Keratinocyte (primary cell): ENCODE results near the gene R3HDM2. TPM values are rescaled to one million over a fixed set of nuclear protein-coding genes. Genes with fewer than 3 reads are reported as not detected.

Source experiments
- DNase-seq: peaks from one replicate; pipeline ENCODE4 v3.0.0-alpha.2; 2011; ENCODE audit warnings: low read depth, missing footprints, low spot score
- FAIRE-seq: peaks from 2 replicates; lab custom pipeline; 2011; peaks lifted over from hg19 to GRCh38; lab: Jason Lieb, UNC
- H2AFZ ChIP-seq: 2 replicates; pipeline ENCODE4 v1.6.0; 2012; ENCODE audit warnings: low read length, control low read depth, inconsistent platforms; ENCODE audit not compliant: control insufficient read depth
- H3K27ac ChIP-seq: 2 replicates; pipeline ENCODE4 v1.5.1; 2011; ENCODE audit warnings: low read length; ENCODE audit not compliant: control insufficient read depth, insufficient read depth
- H3K27me3 ChIP-seq: 3 replicates; pipeline ENCODE4 v1.6.0; 2011; ENCODE audit warnings: low read length; ENCODE audit not compliant: control insufficient read depth, insufficient read depth; ENCODE audit errors: extremely low read depth
- H3K36me3 ChIP-seq, 2 experiments: 2 replicates in 1 of 2; 3 replicates in 1 of 2; pipeline ENCODE4 v1.5.1; 2011; ENCODE audit warnings: low read length in 2 of 2, mild to moderate bottlenecking in 1 of 2; ENCODE audit not compliant: control insufficient read depth in 2 of 2, insufficient read depth in 2 of 2; ENCODE audit errors: extremely low read depth in 1 of 2
- H3K4me1 ChIP-seq: 3 replicates; pipeline ENCODE4 v1.5.1; 2011; ENCODE audit warnings: low read length; ENCODE audit not compliant: control insufficient read depth, insufficient read depth; ENCODE audit errors: extremely low read depth
- H3K4me2 ChIP-seq: 3 replicates; pipeline ENCODE4 v1.6.0; 2011; ENCODE audit warnings: low read depth, low read length; ENCODE audit not compliant: control insufficient read depth, insufficient read depth; ENCODE audit errors: extremely low read depth
- H3K4me3 ChIP-seq, 3 experiments: fragments of 200-600 bp in 1 of 3; sonication (generic) in 1 of 3; 2 replicates in 2 of 3; 3 replicates in 1 of 3; pipeline ENCODE4 v1.5.1; 2011 to 2016; ENCODE audit warnings: low read length in 3 of 3, mild to moderate bottlenecking in 3 of 3, control low read depth in 2 of 3, inconsistent platforms in 1 of 3, low read depth in 1 of 3, mixed read lengths in 1 of 3, mixed run types in 1 of 3, moderate library complexity in 1 of 3; ENCODE audit not compliant: control insufficient read depth in 2 of 3, insufficient read depth in 2 of 3; ENCODE audit errors: extremely low read depth in 1 of 3
- H3K79me2 ChIP-seq: 2 replicates; pipeline ENCODE4 v1.6.0; 2012; ENCODE audit warnings: low read length; ENCODE audit not compliant: control insufficient read depth, insufficient read depth
- H3K9ac ChIP-seq: 3 replicates; pipeline ENCODE4 v1.6.0; 2011; ENCODE audit warnings: low read length; ENCODE audit not compliant: control insufficient read depth, insufficient read depth; ENCODE audit errors: extremely low read depth
- H3K9me1 ChIP-seq: 3 replicates; pipeline ENCODE4 v1.6.0; 2011; ENCODE audit warnings: low read length; ENCODE audit not compliant: control insufficient read depth, insufficient read depth; ENCODE audit errors: extremely low read depth
- H3K9me3 ChIP-seq: 2 replicates; pipeline ENCODE4 v1.5.1; 2012; ENCODE audit warnings: low read depth, low read length; ENCODE audit not compliant: control insufficient read depth
- H4K20me1 ChIP-seq: 3 replicates; pipeline ENCODE4 v1.6.0; 2011; ENCODE audit warnings: low read length; ENCODE audit not compliant: control insufficient read depth, insufficient read depth; ENCODE audit errors: extremely low read depth
- EZH2 ChIP-seq: IDR thresholded peaks from one replicate; pipeline ENCODE4 v1.6.1; 2012; ENCODE audit warnings: inconsistent platforms, mild to moderate bottlenecking, low read length, moderate library complexity
- dilution Hi-C: fragments of 300-500 bp; cut with MboI; formaldehyde crosslinking; loops from one replicate; pipeline ENCODE4 v1.7.0; 2020; ENCODE audit warnings: low sequenced_read_pairs; ENCODE audit not compliant: extremely low pct_ligation_motif_present
- polyA plus RNA-seq, 5 experiments: library from polyadenylated mRNA; depleted of rRNA in 3 of 5; stranded (reverse) in 3 of 5; stranded (forward) in 1 of 5; unstranded in 1 of 5; fragments of >200 nt; gene quantifications; 1 replicate in 1 of 5; 2 replicates in 3 of 5; 3 replicates in 1 of 5; pipeline versions ENCODE4 v1.2.1 to v1.2.3, GENCODE V29; 2011 to 2012; ENCODE audit warnings: missing spikeins in 2 of 5, low read depth in 1 of 5, low replicate concordance in 1 of 5
- TF ChIP-seq, protein P1 (sequence below), 3 experiments: IDR thresholded peaks in 1 of 3; conservative IDR thresholded peaks in 1 of 3; optimal IDR thresholded peaks in 1 of 3; 2 replicates in 2 of 3; 3 replicates in 1 of 3; pipeline versions ENCODE3 to v1.5.1; 2011; ENCODE audit warnings: low read length in 3 of 3, mild to moderate bottlenecking in 3 of 3, moderate library complexity in 2 of 3, control low read depth in 1 of 3, inconsistent platforms in 1 of 3; ENCODE audit not compliant: insufficient read depth in 2 of 3; ENCODE audit errors: extremely low read depth in 1 of 3

R3HDM2 gene
- polyA plus RNA-seq, 1 donor (not counting 4 experiments of a cell fraction or from before 2014, with no cell fraction given), result 11.1 TPM

DNA sequence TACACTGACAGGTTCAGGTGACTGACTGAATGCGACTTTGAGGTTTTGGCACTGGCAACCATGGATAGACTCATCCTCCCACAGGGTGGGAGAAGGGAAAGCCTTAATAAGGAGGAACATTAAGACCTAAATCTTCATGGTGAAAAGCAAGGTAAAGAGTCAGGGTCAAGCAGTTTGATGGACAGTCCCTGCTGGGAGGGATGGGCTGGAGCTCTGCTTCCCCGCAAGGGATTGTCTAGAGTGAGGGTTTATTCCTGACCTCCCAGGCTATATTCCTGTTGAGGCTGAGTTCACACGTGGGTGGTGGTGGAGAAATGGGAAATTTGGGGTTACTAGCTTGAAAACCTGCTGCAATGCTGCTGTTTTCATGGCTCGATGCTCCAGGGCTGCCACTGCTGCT lies 170.5 kb downstream of the R3HDM2 start:
- Histone ChIP-seq H4K20me1 (no peaks in the 10 kb centered on the region), H3K9ac (no peak overlapping the region), H3K79me2 (no peaks in the 10 kb centered on the region), H2AFZ (no peak overlapping the region), H3K27me3 (no peaks in the 10 kb centered on the region), H3K27ac (no peak overlapping the region), H3K4me1 (no peaks in the 10 kb centered on the region), H3K9me1 (no peaks in the 10 kb centered on the region), H3K9me3 (no peaks in the 10 kb centered on the region), H3K36me3 (peaks cover 25% of the 10 kb centered on the region in 2 experiments), H3K4me2 (no peak overlapping the region), H3K4me3 (no peak overlapping the region)
- no peak for TF ChIP-seq EZH2
- TF ChIP-seq, protein P1, sequence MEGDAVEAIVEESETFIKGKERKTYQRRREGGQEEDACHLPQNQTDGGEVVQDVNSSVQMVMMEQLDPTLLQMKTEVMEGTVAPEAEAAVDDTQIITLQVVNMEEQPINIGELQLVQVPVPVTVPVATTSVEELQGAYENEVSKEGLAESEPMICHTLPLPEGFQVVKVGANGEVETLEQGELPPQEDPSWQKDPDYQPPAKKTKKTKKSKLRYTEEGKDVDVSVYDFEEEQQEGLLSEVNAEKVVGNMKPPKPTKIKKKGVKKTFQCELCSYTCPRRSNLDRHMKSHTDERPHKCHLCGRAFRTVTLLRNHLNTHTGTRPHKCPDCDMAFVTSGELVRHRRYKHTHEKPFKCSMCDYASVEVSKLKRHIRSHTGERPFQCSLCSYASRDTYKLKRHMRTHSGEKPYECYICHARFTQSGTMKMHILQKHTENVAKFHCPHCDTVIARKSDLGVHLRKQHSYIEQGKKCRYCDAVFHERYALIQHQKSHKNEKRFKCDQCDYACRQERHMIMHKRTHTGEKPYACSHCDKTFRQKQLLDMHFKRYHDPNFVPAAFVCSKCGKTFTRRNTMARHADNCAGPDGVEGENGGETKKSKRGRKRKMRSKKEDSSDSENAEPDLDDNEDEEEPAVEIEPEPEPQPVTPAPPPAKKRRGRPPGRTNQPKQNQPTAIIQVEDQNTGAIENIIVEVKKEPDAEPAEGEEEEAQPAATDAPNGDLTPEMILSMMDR (optimal IDR thresholded peaks at IDR 0.05 in 1 of 3, IDR thresholded peaks at IDR 0.05 in 1 of 3, conservative IDR thresholded peaks at IDR 0.05 in 1 of 3; ENCODE audit: extremely low read depth in 1 of 3, insufficient read depth in 2 of 3, low read length in 3 of 3), result no peak
- dilution Hi-C loops, result no loop called here
- DNase-seq, result no peak
- FAIRE-seq, result no peak

DNA sequence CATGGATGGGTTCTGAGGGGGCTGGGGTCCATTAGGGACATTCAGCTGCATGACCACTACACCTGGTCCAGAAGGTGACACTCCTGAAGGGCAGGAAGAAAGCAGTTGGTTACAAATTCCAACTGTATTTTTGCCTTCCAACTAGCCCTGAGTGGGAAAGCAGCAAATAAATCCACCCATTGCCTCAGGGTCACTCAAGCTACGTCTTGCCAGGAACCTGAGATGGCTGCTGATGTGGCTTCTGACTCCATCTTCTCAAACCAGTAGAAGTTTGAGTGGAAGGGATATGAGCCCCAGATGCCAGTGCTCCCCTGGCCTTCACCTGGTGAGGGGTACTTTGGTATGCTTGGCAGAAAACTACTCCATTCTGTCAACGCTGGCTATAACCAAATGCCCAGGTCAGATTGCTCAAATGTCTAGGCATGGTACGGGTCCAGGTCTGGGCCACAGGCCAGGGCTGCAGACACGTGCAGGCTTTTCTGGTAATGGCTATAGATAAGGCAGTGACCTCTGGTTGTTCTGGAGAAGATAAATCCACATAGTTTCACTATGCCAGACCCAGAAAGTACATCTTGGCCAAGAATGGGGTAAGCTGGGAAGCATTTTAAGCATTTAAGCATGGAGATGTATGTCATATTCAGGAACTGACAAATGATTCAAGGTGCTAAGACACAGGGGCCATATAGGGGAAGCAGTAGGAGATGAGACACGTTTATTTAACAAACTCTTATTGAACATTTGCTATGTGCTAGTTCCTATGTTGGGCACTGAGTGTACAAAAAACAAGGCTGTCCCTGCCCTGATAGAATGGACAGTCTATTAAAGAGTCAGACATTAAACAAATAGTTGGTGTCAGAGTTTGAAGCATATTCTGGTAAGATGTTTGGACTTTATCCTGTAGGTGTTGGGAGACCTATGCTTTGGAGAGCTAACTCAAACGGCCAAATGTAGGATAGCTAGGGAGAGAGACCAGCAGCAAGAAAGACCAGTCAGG lies 171.6 kb downstream of the R3HDM2 start:
- H3K27me3 ChIP-seq, result no peaks in the 10 kb centered on the region
- H3K9ac ChIP-seq, result no peak overlapping the region
- dilution Hi-C loops, result no loop called here
- H3K9me3 ChIP-seq, result no peaks in the 10 kb centered on the region
- no peak for DNase-seq
- no peak overlapping the region for H3K4me2 ChIP-seq
- no peak for FAIRE-seq
- H3K27ac ChIP-seq, result no peak overlapping the region
- H3K79me2 ChIP-seq, result no peaks in the 10 kb centered on the region
- no peaks in the 10 kb centered on the region for H3K4me1 ChIP-seq
- no peak overlapping the region for H2AFZ ChIP-seq
- no peak overlapping the region for H3K4me3 ChIP-seq
- no peak for TF ChIP-seq EZH2
- TF ChIP-seq, protein P1 (optimal IDR thresholded peaks at IDR 0.05 in 1 of 3, IDR thresholded peaks at IDR 0.05 in 1 of 3, conservative IDR thresholded peaks at IDR 0.05 in 1 of 3; ENCODE audit: extremely low read depth in 1 of 3, insufficient read depth in 2 of 3, low read length in 3 of 3), result no peak
- peaks cover 22 to 27% of the 10 kb centered on the region in 2 experiments for H3K36me3 ChIP-seq
- no peaks in the 10 kb centered on the region for H3K9me1 ChIP-seq
- no peaks in the 10 kb centered on the region for H4K20me1 ChIP-seq
